HG03558 (cell line): ENCODE data around the gene NTF4.
"Not testable (repeated sequence)": the region's sequence is repeated elsewhere in the genome, so short reads cannot be mapped to it uniquely, and the experiment has no call there.

ENCODE experiments used
- ATAC-seq: cut with Tn5 transposase; IDR thresholded peaks from one replicate; pipeline ENCODE4 v1.9.1; 2021; ENCODE audit warnings: moderate number of reproducible peaks; ENCODE audit not compliant: unreplicated experiment; ENCODE audit errors: extremely low read depth

Gene NTF4

GRCh38 chr19:49091391-49092038 is 26.9 kb upstream of the NTF4 start:
- no peak for ATAC-seq

GRCh38 chr19:49086296-49086695 is 21.7 kb upstream of the NTF4 start:
- no peak for ATAC-seq

GRCh38 chr19:49085868-49086232 is 21.2 kb upstream of the NTF4 start:
- no peak for ATAC-seq

GRCh38 chr19:49085020-49085867 is 20.6 kb upstream of the NTF4 start, which contains the start of gene SNRNP70:
SNRNP70 (plus strand) TSS chr19:49085451; CDS start chr19:49086415, 964 bp downstream.
- ATAC-seq: peak; percentile 78

GRCh38 chr19:49084206-49085019 is 19.8 kb upstream of the NTF4 start:
- ATAC-seq: no peak

- ATAC-seq: no peak
These were observed 16.7 kb upstream of the NTF4 start for GRCh38 chr19:49081273-49081672.

GRCh38 chr19:49080392-49080791 is 15.8 kb upstream of the NTF4 start:
- no peak for ATAC-seq

GRCh38 chr19:49074869-49075268 is 10.3 kb upstream of the NTF4 start:
- ATAC-seq: not testable (repeated sequence)

- ATAC-seq: no peak
These were observed 9.1 kb upstream of the NTF4 start for GRCh38 chr19:49073514-49074378.

- ATAC-seq: no peak
These were observed 7.4 kb upstream of the NTF4 start for GRCh38 chr19:49071860-49072547.

- no peak for ATAC-seq
These were observed 5.8 kb upstream of the NTF4 start for GRCh38 chr19:49070416-49070815.

- ATAC-seq: no peak
These were observed 4.4 kb upstream of the NTF4 start for GRCh38 chr19:49069026-49069425.

GRCh38 chr19:49067554-49067953 is 2.9 kb upstream of the NTF4 start:
- no peak for ATAC-seq

GRCh38 chr19:49065905-49066512 is 1.4 kb upstream of the NTF4 start:
- ATAC-seq: no peak

GRCh38 chr19:49064029-49064629 is 489 bp downstream of the NTF4 start:
- no peak for ATAC-seq

- ATAC-seq: no peak
These were observed 3.2 kb downstream of the NTF4 start for GRCh38 chr19:49061445-49061844.

GRCh38 chr19:49061000-49061399 is 3.6 kb downstream of the NTF4 start:
- ATAC-seq: no peak

- no peak for ATAC-seq
These were observed 5.6 kb downstream of the NTF4 start for GRCh38 chr19:49059053-49059452.

- no peak for ATAC-seq
These were observed 6.1 kb downstream of the NTF4 start for GRCh38 chr19:49058562-49058961.
